Body of pancreas (tissue), 4 donors: ENCODE results near the gene S100P.

Source experiments
- CTCF ChIP-seq, 7 experiments: fragments of 450-650 bp in 4 of 7; fragments of 200-600 bp in 3 of 7; sonication (generic) in 3 of 7; IDR thresholded peaks; one replicate each; pipeline ENCODE4 v1.5.1; 2016 to 2019; ENCODE audit warnings: antibody characterized with exemption in 7 of 7
- POLR2A ChIP-seq, 3 donors: fragments of 450-650 bp; IDR thresholded peaks; one replicate each; pipeline ENCODE4 v1.6.1; 2016; ENCODE audit warnings: antibody characterized with exemption in 3 of 3, mild to moderate bottlenecking in 2 of 3

- no peak for TF ChIP-seq CTCF (IDR thresholded peaks at IDR 0.05)
- no peak for TF ChIP-seq POLR2A (IDR thresholded peaks at IDR 0.05)
Measured at GRCh38 chr4:6701371-6701770, 7.7 kb downstream of the S100P start.
